Measurements from ENCODE around the gene TBC1D22A.

DNA sequence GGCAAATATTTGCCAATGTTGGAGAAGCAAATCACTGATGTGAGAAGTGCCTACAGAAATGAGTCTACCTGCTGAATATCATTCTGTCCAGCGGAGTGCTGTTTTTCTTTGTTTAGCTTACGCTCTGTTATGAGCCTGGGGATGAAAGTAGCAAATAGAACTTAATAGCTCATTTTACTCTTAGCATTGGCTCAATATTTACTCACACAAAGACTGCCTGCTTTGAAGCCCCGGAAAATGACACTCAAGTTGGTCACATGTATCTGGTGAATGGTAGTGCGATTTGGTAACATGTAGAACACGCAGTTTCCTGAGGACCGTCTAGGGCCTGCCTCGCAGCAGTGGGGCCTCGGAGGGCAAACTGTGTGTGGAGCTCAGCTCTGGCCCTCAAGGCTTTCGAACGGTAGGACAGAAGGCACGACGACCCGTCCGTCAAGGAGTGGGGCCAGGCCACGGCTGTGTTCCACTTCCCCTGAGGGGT lies 38.9 kb downstream of the TBC1D22A start:
- TF ChIP-seq EZH2 (IDR thresholded peaks at IDR 0.05; ENCODE audit: low read depth, unreplicated experiment) (no peak), ZNF331 (CRISPR knock-in tag; IDR thresholded peaks at IDR 0.05; ENCODE audit: low read depth) (no peak), POLR2AphosphoS5 (IDR thresholded peaks at IDR 0.05; ENCODE audit: low read depth) (no peak), EZH2phosphoT487 (IDR thresholded peaks at IDR 0.05; ENCODE audit: unreplicated experiment) (no peak), JUNB (IDR thresholded peaks at IDR 0.05; ENCODE audit: unreplicated experiment) (no peak), NANOG (IDR thresholded peaks at IDR 0.05; ENCODE audit: borderline replicate concordance) (no peak), CREB1 (CRISPR knock-in tag; IDR thresholded peaks at IDR 0.05; ENCODE audit: low read depth) (no peak)
- TF ChIP-seq, protein P1, sequence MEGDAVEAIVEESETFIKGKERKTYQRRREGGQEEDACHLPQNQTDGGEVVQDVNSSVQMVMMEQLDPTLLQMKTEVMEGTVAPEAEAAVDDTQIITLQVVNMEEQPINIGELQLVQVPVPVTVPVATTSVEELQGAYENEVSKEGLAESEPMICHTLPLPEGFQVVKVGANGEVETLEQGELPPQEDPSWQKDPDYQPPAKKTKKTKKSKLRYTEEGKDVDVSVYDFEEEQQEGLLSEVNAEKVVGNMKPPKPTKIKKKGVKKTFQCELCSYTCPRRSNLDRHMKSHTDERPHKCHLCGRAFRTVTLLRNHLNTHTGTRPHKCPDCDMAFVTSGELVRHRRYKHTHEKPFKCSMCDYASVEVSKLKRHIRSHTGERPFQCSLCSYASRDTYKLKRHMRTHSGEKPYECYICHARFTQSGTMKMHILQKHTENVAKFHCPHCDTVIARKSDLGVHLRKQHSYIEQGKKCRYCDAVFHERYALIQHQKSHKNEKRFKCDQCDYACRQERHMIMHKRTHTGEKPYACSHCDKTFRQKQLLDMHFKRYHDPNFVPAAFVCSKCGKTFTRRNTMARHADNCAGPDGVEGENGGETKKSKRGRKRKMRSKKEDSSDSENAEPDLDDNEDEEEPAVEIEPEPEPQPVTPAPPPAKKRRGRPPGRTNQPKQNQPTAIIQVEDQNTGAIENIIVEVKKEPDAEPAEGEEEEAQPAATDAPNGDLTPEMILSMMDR (conservative IDR thresholded peaks at IDR 0.05; ENCODE audit: low read depth in 2 of 2), result no peak
- TF ChIP-seq, protein P2, sequence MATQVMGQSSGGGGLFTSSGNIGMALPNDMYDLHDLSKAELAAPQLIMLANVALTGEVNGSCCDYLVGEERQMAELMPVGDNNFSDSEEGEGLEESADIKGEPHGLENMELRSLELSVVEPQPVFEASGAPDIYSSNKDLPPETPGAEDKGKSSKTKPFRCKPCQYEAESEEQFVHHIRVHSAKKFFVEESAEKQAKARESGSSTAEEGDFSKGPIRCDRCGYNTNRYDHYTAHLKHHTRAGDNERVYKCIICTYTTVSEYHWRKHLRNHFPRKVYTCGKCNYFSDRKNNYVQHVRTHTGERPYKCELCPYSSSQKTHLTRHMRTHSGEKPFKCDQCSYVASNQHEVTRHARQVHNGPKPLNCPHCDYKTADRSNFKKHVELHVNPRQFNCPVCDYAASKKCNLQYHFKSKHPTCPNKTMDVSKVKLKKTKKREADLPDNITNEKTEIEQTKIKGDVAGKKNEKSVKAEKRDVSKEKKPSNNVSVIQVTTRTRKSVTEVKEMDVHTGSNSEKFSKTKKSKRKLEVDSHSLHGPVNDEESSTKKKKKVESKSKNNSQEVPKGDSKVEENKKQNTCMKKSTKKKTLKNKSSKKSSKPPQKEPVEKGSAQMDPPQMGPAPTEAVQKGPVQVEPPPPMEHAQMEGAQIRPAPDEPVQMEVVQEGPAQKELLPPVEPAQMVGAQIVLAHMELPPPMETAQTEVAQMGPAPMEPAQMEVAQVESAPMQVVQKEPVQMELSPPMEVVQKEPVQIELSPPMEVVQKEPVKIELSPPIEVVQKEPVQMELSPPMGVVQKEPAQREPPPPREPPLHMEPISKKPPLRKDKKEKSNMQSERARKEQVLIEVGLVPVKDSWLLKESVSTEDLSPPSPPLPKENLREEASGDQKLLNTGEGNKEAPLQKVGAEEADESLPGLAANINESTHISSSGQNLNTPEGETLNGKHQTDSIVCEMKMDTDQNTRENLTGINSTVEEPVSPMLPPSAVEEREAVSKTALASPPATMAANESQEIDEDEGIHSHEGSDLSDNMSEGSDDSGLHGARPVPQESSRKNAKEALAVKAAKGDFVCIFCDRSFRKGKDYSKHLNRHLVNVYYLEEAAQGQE (IDR thresholded peaks at IDR 0.05; ENCODE audit: unreplicated experiment), result no peak
- TF ChIP-seq, protein P3, sequence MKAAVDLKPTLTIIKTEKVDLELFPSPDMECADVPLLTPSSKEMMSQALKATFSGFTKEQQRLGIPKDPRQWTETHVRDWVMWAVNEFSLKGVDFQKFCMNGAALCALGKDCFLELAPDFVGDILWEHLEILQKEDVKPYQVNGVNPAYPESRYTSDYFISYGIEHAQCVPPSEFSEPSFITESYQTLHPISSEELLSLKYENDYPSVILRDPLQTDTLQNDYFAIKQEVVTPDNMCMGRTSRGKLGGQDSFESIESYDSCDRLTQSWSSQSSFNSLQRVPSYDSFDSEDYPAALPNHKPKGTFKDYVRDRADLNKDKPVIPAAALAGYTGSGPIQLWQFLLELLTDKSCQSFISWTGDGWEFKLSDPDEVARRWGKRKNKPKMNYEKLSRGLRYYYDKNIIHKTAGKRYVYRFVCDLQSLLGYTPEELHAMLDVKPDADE (IDR thresholded peaks at IDR 0.05), result no peak
